ENCODE measurements around the gene MIOS. TPM values are rescaled to one million over a fixed set of nuclear protein-coding genes. Genes with fewer than 3 reads are reported as not detected.

MIOS gene
- total RNA-seq, 1 experiment from 2014 or later = 41.3 TPM

GRCh38 chr7:7537711-7538110 is 29.0 kb upstream of the MIOS start (continued):
- TF ChIP-seq, protein P1, sequence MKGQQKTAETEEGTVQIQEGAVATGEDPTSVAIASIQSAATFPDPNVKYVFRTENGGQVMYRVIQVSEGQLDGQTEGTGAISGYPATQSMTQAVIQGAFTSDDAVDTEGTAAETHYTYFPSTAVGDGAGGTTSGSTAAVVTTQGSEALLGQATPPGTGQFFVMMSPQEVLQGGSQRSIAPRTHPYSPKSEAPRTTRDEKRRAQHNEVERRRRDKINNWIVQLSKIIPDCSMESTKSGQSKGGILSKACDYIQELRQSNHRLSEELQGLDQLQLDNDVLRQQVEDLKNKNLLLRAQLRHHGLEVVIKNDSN (CRISPR knock-in tag; IDR thresholded peaks at IDR 0.05) = no peak
- TF ChIP-seq ESRRA (CRISPR knock-in tag; IDR thresholded peaks at IDR 0.05; ENCODE audit: borderline replicate concordance) = no peak
- no peak for TF ChIP-seq TP53 (CRISPR knock-in tag; IDR thresholded peaks at IDR 0.05)
- no peak for TF ChIP-seq ZMAT4 (CRISPR knock-in tag; IDR thresholded peaks at IDR 0.05)
- TF ChIP-seq ZNF532 (CRISPR knock-in tag; IDR thresholded peaks at IDR 0.05; ENCODE audit: borderline replicate concordance) = no peak
- TF ChIP-seq ZNF317 (CRISPR knock-in tag; IDR thresholded peaks at IDR 0.05; ENCODE audit: borderline replicate concordance, low read depth) = no peak
- TF ChIP-seq RELA (CRISPR knock-in tag; IDR thresholded peaks at IDR 0.05; ENCODE audit: borderline replicate concordance) = no peak
- TF ChIP-seq ATF1 (CRISPR knock-in tag; IDR thresholded peaks at IDR 0.05) = no peak

DNA sequence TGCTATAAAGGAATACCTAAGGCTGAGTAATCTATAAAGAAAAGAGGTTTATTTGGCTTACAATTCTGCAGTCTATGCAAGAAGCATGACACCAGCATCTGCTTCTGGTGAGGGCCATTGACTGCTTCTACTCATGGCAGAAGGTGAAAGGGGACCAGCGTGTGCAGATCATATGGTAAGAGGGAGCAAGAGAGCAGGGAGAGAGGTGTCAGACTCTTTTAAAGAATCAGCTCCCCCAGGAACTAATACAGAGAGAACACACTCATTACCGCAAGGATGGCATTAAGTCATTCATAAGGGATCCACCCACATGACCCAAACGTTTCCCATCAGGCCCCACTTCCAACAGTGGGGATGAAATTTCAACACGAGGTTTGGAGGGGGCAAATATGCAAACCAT is 27.5 kb upstream of the MIOS start:
- Mint-ChIP-seq H3K9me3 (no peaks in the 10 kb centered on the region), H3K36me3 (no peaks in the 10 kb centered on the region), H3K4me1 (peaks cover 7% of the 10 kb centered on the region; the same call in 1 of the 2 replicates), H3K27me3 (ENCODE audit: low read depth) (no peaks in the 10 kb centered on the region), H3K27ac (no peak overlapping the region), H3K4me3 (no peak overlapping the region)
- POLR2A ChIA-PET = no interaction called here
- ATAC-seq (no peak), DNase-seq (ENCODE audit: low spot score) (no peak)
- CTCF ChIA-PET = no interaction called here
- TF ChIP-seq NR2C2 (CRISPR knock-in tag; IDR thresholded peaks at IDR 0.05) = no peak
- TF ChIP-seq ZNF396 (CRISPR knock-in tag; IDR thresholded peaks at IDR 0.05; ENCODE audit: borderline replicate concordance) = no peak
- TF ChIP-seq, protein P2, sequence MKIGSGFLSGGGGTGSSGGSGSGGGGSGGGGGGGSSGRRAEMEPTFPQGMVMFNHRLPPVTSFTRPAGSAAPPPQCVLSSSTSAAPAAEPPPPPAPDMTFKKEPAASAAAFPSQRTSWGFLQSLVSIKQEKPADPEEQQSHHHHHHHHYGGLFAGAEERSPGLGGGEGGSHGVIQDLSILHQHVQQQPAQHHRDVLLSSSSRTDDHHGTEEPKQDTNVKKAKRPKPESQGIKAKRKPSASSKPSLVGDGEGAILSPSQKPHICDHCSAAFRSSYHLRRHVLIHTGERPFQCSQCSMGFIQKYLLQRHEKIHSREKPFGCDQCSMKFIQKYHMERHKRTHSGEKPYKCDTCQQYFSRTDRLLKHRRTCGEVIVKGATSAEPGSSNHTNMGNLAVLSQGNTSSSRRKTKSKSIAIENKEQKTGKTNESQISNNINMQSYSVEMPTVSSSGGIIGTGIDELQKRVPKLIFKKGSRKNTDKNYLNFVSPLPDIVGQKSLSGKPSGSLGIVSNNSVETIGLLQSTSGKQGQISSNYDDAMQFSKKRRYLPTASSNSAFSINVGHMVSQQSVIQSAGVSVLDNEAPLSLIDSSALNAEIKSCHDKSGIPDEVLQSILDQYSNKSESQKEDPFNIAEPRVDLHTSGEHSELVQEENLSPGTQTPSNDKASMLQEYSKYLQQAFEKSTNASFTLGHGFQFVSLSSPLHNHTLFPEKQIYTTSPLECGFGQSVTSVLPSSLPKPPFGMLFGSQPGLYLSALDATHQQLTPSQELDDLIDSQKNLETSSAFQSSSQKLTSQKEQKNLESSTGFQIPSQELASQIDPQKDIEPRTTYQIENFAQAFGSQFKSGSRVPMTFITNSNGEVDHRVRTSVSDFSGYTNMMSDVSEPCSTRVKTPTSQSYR (CRISPR knock-in tag; IDR thresholded peaks at IDR 0.05) = no peak
- TF ChIP-seq E2F4 (CRISPR knock-in tag; IDR thresholded peaks at IDR 0.05; ENCODE audit: borderline replicate concordance, low read depth) = no peak
- TF ChIP-seq GTF2I (CRISPR knock-in tag; conservative IDR thresholded peaks at IDR 0.05) = no peak
- no peak for TF ChIP-seq STAT6 (CRISPR knock-in tag; conservative IDR thresholded peaks at IDR 0.05; ENCODE audit: low read depth)
- no peak for TF ChIP-seq RELA (CRISPR knock-in tag; IDR thresholded peaks at IDR 0.05; ENCODE audit: borderline replicate concordance)

Measured in WTC11 (cell line).